NCI-H446 treated with DMSO at 0.1 percent for 48 hours (cell line): ENCODE results near the gene TMPRSS11D.

ENCODE experiments used
- DNase-seq: peaks from one replicate; lab custom pipeline; 2025; lab: John Stamatoyannopoulos, UW

Gene TMPRSS11D

GRCh38 chr4:67886281-67886680, 2.5 kb upstream of the TMPRSS11D start:
- DNase-seq: no peak

DNA sequence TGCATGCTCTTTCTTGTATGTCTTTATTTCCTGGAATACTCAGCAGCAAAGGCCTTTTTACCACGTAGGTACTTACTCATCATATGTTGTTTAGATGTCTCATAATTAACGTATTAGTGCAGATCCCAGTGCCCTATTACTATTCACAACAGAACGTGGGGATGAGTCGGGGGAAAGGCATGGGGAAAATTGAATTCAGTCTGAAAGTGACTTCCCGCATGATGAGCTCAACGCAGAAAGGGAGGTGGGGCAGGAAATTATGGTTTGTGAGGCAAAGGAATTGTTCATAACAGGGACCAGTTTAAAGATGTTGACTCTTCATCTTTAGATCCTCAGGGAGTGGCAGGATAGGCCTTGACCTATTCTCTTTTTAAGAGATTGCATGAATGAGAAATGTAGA, 2.0 kb upstream of the TMPRSS11D start:
- no peak for DNase-seq

DNA sequence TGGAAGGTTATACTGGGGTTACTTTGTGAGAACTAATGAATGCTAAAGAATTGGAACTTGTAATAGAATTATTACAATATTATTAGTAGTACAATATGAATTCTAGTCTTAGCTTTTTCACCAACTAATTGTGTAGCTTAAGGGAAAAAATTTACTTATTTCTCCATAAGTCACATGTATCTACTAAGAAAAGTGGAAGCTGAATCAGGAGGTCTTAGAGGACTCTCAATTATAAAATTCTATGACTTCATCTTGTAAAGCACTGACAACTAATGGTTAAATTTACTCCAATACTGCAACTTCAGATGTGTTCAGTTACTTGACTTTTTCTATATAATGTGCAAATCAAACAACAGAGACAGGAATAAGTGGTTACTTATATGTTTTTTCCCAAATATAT, 899 bp upstream of the TMPRSS11D start:
- DNase-seq: no peak

DNA sequence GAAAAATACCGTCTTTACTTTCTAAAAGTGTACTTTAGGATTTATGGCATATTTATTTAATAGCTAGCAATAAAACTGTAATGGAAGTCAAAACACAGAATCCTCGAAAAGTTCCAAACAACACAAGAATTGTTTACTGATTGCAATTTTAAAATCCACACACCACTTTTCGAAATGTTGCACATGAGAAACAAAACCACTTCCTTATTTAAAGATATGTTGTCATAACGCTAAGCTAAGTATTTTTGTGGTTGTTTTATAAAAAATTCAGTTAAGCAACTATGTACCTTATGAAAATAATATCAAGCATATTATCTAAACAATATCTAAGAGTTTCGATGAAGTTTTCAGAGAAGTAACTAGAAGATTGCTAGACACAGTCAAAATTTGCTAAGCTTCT, 344 bp downstream of the TMPRSS11D start:
- DNase-seq: no peak

- DNase-seq: peak; percentile 40
Observed at GRCh38 chr4:67880866-67881610, 2.8 kb downstream of the TMPRSS11D start.

- DNase-seq: no peak
Observed at GRCh38 chr4:67879486-67879885, 4.3 kb downstream of the TMPRSS11D start.

GRCh38 chr4:67877086-67877485, 6.7 kb downstream of the TMPRSS11D start:
- DNase-seq: no peak

GRCh38 chr4:67874986-67875385, 8.8 kb downstream of the TMPRSS11D start:
- DNase-seq: no peak

DNA sequence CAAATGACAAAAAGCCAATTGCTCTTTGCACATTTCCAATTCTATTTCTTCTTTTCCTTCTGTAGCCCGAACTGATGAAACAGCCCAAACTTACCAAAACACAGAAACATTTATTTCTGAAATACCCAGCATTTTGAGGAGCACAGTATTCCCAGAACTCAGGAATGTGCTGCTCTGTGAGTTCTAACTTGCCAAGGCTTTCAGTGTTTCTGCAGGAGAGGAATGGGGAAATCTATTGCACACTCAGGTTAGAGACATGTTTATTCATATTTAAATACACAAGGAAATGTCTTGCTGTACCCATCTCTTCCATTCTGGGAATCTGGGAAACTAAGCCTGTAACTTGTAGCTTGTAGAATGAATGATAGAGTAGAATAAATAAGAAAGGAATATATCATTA, 10.7 kb downstream of the TMPRSS11D start:
- no peak for DNase-seq

GRCh38 chr4:67871867-67872266, 11.9 kb downstream of the TMPRSS11D start:
- peak; percentile 14 for DNase-seq

- no peak for DNase-seq
Observed at GRCh38 chr4:67869580-67870190, 14.1 kb downstream of the TMPRSS11D start.

- DNase-seq: no peak
Observed at GRCh38 chr4:67861513-67861912, 22.3 kb downstream of the TMPRSS11D start.

DNA sequence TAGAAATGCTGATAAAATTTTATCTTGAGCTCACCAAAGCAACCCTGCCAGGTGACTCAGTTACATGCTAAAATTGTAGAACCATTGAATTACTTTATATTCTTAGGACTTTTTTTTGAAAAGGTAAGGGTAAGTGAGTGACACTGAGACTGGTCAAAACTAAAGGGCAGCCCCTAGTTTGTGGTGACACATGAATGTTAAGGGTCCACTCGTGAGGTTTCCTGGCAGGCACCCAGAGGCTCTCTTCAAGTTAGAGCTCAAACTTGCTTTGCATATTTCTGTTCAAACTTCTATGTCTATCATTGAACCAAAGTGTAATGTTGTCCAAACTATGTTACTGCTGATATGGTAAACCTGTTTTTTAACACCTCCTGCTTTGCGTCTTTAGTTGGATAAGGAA, 30.5 kb downstream of the TMPRSS11D start:
- DNase-seq: no peak

GRCh38 chr4:67820903-67821302, 62.9 kb downstream of the TMPRSS11D start:
- no peak for DNase-seq

DNA sequence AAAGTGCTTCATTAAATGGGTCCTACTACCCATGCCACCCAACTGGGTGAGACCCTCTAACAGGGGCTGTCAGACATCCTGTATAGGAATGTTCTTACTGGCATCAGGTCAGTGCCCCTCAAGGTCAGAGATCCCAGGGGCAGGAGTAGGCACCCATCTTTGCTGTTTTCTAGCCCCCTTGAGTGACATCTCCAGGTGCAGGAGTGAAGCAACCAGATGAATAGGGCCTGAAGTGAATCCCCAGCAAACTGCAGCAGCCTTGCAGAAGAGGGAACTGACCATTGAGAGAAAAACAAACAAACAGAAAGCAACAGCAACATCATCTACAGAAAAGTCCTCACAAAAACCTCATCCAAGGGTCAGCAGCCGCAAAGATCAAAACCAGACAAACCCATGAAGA, 73.8 kb downstream of the TMPRSS11D start:
- no peak for DNase-seq

DNA sequence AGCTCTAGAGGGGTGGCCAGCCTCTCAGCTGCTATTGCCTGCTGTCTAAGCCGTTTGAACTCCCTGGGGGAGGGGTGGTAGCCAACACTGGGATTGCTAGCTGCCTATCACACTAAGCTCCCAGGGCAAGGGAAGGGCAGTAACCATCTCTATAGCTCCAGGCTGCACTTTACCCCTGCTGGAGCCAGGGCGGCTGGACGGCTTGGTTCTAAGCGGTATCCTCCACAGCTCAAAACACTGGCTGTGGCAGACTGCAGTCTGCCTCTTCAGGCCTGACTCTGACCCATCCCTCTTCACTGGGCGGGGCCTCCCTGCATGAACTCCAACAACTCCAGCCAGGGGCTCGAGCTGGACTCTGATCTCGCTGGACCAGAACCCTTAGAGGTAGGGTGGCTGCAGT, 74.3 kb downstream of the TMPRSS11D start:
- no peak for DNase-seq

DNA sequence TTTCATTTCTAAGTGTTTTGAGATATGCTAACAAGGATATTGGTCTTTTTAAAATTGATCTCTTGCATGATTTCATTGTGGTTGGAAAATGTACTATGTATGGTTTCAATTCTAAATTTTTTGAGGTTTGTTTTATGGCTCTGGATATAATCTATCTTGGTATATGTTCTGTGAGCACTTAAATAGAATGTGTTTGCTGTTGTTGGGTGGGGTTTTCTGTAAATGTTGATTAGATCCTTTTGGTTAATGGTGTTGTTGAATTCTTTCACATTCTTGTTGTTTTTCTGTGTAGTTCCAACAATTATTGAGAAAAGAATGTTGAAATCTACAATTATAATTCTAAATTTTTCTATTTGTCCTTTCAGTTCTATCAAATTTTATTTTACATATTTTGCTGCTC, 87.0 kb downstream of the TMPRSS11D start:
- DNase-seq: no peak

DNA sequence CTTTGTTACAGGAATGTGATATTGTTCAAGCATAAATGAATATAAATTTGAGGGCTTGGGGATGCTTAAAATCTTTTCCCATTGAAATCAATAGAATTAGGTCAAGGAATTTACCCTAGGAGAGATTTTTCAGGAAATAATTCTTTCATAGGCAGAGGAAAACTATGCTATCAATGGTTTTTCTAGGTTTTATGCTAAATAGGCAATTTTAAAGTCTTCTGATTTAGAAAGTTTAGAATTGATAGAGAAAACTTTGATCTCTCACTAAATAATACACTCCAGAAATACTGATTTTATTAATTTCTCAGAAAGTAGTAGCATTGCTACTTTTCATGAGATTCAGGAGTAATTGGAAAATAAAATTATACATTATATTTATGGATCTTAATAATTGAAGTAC, 93.1 kb downstream of the TMPRSS11D start:
- DNase-seq: no peak

GRCh38 chr4:67787311-67787710, 96.5 kb downstream of the TMPRSS11D start:
- no peak for DNase-seq

DNA sequence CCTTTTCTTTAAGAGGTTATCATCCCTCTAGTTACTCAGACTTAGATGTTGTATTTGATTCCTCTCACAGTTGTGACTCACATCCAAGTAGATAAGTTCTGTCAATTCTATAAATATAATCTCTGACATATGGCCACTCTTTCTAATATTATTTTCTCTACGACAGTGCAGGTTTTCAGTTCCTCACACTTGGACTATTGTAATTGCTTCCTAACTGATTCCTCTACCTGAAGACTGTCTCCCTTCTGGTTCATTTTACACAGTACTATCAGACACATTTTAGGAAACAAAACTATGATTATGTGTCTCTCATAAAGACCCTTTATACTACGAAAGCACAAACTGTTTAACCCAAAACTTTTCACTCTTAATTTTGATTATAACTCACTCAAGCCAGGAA, 98.3 kb downstream of the TMPRSS11D start:
- DNase-seq: no peak

GRCh38 chr4:67779631-67780030, 104.2 kb downstream of the TMPRSS11D start:
- DNase-seq: no peak

GRCh38 chr4:67776746-67777145, 107.1 kb downstream of the TMPRSS11D start:
- DNase-seq: no peak
